Mucosa of gallbladder (tissue), 1 donor: ENCODE data around the gene MAP3K5. TPM values are rescaled to one million over a fixed set of nuclear protein-coding genes. Genes with fewer than 3 reads are reported as not detected.

Experiments used
- DNase-seq: peaks from one replicate; pipeline ENCODE4 v3.0.0-alpha.2; 2020; ENCODE audit warnings: low spot score
- total RNA-seq: library from RNA; stranded (reverse); gene quantifications from one replicate; pipeline ENCODE4 v1.2.1, GENCODE V29; 2021
- donor health status: DM: no; HTN: no; CAD: no.

The MAP3K5 gene
- total RNA-seq, 1 donor from 2014 or later: 15.9 TPM

- no peak for DNase-seq
Measured at GRCh38 chr6:136544326-136544725, 248.0 kb downstream of the MAP3K5 start.

- DNase-seq: no peak
Measured at GRCh38 chr6:136541395-136541794, 250.9 kb downstream of the MAP3K5 start.

- DNase-seq: no peak
Measured at GRCh38 chr6:136539967-136540652, 252.2 kb downstream of the MAP3K5 start.

DNA sequence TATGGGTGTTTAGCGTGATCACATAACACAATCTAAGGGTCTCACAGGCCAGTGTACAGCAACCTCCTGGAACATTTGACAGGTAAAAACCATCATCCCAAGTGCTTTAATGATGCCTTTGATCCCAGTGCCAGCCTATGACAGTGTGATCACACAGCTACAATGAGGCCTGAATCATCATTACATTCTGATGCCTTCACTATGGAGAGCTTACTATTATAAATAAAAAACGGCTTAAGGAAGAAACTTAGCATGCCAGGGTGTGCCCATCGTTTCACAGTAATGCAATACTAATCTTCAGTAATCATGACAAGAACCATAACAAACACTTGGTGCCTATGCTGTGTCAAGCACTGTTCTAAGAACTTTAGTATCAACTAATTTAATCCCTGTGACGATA, 253.4 kb downstream of the MAP3K5 start:
- no peak for DNase-seq

GRCh38 chr6:136535880-136536650, 256.2 kb downstream of the MAP3K5 start:
- no peak for DNase-seq

DNA sequence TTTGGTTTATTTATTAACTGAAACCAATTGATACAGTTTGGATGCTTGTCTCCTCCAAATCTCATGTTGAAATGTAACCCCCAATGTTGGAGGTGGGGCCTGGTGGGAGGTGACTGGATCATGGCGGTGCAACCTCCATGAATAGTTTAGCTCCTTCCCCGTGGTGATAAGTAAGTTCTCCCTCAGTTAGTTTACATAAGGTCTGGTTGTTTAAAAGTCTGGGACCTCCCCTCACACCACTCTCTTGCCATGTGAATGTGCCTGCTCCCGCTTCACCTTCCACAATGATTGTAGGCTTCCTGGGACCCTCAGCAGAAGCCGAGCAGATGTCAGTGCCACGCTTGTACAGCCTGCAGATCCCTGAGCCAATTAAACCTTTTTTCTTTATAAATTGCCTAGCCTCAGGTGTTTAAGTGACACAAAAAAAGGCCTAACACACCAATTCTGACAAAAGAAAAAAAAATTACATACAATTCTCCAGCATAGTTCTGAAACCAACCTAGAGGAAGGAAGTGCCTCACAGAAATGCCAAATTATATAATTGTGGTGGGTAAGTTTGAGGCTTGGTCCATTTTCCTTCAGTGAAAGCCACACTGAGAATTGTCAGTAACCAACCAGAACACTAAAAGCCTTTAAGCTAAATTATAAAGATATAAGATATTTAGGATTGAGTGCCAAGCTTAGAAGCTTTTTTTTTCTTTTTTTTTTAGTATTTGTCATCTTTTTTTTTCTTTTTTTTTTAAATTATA, 257.1 kb downstream of the MAP3K5 start:
- no peak for DNase-seq

DNA sequence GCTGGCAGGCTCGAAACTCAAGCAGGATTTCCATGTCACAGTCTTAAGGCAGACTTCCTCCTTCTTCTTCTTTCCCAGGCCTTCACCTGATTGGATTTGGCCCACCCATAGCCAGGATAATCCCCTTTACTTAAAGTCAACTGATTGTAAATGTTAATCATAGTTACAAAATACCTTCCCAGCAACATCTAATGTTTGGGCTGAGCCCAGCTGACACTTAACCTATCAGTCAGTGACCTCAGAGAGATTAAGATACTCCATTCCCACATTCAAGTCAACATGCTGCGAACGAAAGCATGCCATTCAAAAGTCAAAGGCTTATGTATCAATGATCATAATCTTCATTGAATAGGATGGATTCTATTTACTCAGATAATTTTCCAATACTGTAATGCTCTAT, 258.0 kb downstream of the MAP3K5 start:
- no peak for DNase-seq

GRCh38 chr6:136533487-136533886, 258.8 kb downstream of the MAP3K5 start:
- DNase-seq: no peak

GRCh38 chr6:136532030-136532429, 260.2 kb downstream of the MAP3K5 start:
- DNase-seq: no peak

GRCh38 chr6:136529710-136530109, 262.6 kb downstream of the MAP3K5 start:
- no peak for DNase-seq

DNA sequence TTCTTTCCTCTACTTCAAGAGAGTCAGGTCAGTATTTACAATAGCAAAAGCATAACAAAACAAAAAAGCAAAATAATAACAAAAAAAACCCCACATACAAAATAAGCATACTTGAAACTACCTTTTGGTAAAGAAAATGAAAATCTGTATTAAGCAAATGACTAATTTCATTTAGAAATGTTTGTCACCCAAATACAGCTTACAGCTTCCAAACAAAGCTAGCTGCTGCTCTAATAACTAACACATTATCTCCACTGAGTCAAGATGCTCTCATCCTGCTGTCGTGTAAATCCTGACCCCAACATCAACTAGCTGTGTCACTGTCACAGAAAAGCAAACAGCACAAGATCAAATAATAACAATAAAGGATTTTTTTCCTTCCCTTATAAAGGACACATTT, 263.8 kb downstream of the MAP3K5 start:
- no peak for DNase-seq

GRCh38 chr6:136527831-136528230, 264.4 kb downstream of the MAP3K5 start:
- DNase-seq: no peak

DNA sequence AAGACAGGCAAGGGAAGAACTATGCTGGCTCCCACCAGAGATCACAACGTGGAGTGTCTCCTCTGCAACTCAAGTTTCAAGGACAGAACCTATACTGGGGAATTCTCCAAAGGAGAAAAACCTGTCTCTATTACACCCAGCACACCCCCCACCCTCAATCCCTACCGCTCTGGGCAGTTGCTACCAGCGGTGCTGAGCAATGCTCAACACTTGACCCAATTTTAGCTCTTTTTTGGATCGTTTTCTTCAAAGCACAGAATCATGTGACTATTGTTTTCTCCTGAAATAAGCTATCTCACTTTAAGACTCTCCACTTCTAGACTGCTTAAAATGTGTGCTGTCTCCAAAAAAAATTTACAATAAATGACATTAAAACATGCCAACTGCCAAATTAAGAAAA, 265.3 kb downstream of the MAP3K5 start:
- no peak for DNase-seq

DNA sequence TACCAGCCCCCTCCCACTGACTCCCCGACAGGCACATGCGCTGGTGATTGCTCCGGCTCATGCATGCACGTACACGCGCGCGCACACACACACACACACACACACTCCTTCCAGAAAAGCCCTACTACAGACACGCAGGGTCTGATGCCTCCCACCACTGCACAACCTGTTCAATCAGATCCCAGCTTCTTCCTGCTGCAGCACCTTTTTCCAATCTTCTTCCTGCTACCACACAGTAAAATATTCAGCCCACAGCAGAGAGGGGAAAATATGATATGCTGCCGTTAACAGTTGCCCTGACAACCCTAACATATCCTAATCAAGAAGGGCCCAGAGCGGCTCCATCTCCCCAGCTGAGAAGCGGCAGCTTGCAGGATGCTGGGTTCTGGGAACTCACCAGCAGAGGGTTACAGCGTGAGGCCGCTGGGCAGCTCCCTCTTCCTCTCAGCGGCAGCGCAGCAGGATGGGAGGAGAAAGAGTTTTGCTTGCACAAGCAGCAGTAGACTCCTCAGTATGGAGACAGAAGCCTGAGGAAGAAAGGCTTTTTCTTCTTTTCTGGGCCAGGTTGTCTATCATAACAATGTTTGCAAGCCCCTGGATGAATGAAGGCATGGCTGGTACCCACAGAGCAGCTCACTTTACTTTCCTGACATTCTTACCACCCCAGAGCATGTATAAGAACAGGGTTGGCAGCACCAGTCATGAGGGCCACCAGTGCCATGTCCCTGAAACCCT, 265.9 kb downstream of the MAP3K5 start:
- DNase-seq: peak; percentile 45

GRCh38 chr6:136525586-136526195, 266.6 kb downstream of the MAP3K5 start:
- DNase-seq: no peak

GRCh38 chr6:136524936-136525413, 267.3 kb downstream of the MAP3K5 start:
- DNase-seq: no peak

DNA sequence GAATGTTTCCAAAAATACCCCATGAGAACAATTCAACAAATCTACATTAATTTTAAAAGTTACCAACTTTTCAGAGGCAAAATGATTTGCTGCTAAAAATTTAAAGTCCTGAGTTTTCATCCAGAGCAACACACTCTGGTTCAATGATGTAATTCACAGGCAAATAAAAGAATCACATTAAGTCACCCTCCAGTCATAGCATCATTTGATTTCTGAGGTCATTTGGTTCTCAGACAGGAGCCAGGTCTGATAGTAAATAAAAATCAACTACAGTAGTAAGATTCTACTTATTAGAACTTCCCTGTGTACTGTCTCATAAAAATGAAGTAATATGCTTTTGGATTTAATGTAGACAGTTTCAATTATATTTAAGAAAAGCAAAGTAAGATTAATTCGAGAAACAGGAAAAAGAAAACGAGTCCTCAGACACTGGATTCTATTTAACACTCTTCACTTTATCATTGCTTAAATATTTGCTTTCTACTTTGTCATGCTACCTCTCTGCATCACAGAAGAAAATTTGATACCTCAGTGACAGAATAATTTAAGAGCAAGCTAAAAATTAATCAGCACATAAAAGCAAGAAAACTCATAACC, 267.8 kb downstream of the MAP3K5 start:
- no peak for DNase-seq

DNA sequence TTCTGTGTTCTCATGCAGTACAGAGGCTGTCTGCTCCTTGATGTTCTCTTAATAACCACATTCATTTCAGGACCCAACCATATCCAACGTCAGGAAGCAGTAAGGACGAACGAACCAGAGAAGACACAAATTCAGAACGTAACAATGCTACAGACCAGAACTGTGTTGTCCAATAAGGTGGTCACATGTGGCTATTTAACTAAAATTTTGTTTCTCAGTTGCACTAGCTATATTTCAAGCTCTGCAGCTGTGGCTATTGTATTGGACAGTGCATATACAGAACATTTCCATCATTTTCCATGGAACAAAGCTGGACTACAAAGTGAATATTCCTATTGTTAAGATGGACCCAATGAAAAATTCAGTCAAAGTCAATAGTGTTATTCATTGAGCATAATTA, 269.1 kb downstream of the MAP3K5 start:
- no peak for DNase-seq

DNA sequence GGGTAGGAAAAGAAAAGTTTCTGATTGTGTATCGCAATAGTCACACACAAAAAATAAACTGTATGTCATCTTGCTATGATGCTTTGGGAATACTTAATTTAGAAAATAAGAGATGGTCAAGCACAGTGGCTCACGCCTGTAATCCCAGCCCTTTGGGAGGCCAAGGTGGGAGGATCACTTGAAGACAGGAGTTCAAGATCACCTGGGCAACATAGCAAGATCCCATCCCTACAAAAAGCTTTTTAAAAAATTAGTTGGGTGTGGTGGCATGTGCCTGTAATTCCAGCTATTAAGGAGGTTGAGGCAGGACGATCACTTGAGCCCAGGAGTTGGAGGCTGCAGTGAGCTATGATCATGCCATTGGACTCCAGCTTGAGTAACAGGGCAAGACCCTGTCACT, 269.6 kb downstream of the MAP3K5 start:
- no peak for DNase-seq

- DNase-seq: no peak
Measured at GRCh38 chr6:136521911-136522310, 270.4 kb downstream of the MAP3K5 start.

DNA sequence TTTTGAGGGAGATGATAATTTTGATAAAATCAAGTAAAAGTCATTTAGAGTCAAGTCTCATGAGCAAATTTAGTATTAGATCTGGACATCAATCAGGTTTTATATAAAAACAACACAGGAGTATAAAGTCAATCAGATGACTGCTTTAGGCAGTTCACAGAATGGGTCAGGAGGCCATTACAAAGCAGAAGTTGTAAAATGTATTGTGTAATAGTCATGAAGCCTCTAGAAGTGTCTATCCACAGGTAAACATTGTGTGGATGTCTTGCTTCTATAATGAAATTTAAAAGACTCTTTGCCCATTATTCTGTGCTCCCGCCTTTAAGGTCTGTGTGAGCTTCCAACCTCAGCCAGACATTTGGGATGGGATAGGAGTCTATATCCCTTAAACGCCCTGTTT, 270.9 kb downstream of the MAP3K5 start:
- DNase-seq: no peak
